ENCODE data around the gene SLC25A11. TPM values are rescaled to one million over a fixed set of nuclear protein-coding genes. Genes with fewer than 3 reads are reported as not detected.

SLC25A11 gene
- total and polyA plus RNA-seq, 8 donors, result 25.2 to 73.5 (median 42.1) TPM

DNA sequence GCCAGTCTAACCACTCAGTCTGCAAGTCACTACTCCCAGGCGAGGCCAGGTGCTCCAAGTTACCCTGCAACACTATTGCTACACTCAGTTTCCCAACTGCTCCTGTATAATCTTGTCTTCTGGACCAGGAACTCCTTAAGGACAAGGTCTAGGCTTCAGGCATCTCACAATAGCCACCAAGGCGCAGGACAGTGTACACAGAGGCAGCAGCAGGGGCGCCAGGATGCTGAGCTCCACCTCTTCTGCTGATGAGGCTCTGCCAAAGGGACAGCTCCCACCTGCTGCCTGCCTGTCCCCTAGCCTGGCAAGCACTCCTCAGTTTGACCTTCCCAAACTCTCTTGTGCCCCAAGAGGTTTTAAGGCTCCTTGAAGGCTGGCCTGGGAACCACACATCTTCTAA, 3.4 kb downstream of the SLC25A11 start:
- no peak overlapping the region for H3K27ac ChIP-seq
- TF ChIP-seq, protein P1, sequence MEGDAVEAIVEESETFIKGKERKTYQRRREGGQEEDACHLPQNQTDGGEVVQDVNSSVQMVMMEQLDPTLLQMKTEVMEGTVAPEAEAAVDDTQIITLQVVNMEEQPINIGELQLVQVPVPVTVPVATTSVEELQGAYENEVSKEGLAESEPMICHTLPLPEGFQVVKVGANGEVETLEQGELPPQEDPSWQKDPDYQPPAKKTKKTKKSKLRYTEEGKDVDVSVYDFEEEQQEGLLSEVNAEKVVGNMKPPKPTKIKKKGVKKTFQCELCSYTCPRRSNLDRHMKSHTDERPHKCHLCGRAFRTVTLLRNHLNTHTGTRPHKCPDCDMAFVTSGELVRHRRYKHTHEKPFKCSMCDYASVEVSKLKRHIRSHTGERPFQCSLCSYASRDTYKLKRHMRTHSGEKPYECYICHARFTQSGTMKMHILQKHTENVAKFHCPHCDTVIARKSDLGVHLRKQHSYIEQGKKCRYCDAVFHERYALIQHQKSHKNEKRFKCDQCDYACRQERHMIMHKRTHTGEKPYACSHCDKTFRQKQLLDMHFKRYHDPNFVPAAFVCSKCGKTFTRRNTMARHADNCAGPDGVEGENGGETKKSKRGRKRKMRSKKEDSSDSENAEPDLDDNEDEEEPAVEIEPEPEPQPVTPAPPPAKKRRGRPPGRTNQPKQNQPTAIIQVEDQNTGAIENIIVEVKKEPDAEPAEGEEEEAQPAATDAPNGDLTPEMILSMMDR (IDR thresholded peaks at IDR 0.05), result no peak
- TF ChIP-seq POLR2A (IDR thresholded peaks at IDR 0.05) (no peak), POLR2AphosphoS5 (IDR thresholded peaks at IDR 0.05) (no peak), EP300 (IDR thresholded peaks at IDR 0.05) (no peak)
- WGBS, 5 donors, result 86 to 98% (median 92%) methylated on average over 2 to 3 of the region's 3 CpGs
- H3K27me3 ChIP-seq, result no peaks in the 10 kb centered on the region
- no peak for DNase-seq
- H3K4me3 ChIP-seq, result no peak overlapping the region
- H3K9me3 ChIP-seq, result no peaks in the 10 kb centered on the region
- intact Hi-C loops (cut with DNase I; ENCODE audit: low total_unique reads), result no loop called here
- H3K4me1 ChIP-seq, result peaks cover 27 to 44% (median 40%) of the 10 kb centered on the region in 4 donors
- peaks cover 25 to 34% (median 27%) of the 10 kb centered on the region in 4 donors for H3K36me3 ChIP-seq

DNA sequence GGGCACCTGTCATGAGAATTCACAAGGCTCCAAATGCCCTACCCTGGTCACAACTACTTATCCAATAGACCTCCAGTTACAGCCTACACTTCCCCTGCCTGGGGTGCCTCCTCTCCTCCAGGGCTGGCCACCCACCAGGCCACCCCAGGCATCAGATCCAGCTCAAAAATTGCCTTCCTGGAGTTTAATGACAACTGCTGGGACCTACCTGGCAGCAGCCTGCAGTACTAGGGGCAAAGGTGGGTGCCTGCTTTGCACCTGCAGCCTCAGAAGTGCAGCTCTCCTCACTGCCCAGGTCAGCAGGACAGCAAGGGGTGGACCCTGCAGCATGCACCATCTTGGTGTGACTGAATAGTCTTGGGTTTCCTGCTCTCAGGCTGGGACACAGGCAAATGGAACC, 4.2 kb downstream of the SLC25A11 start:
- DNase-seq, result no peak
- Histone ChIP-seq H3K27me3 (no peaks in the 10 kb centered on the region), H3K4me1 (peaks cover 21 to 36% (median 32%) of the 10 kb centered on the region in 4 donors), H3K27ac (no peak overlapping the region), H3K9me3 (no peaks in the 10 kb centered on the region), H3K4me3 (no peak overlapping the region), H3K36me3 (peaks cover 25 to 41% (median 27%) of the 10 kb centered on the region in 4 donors)
- intact Hi-C loops (cut with DNase I; ENCODE audit: low total_unique reads), result no loop called here
- no peak for TF ChIP-seq EP300 (IDR thresholded peaks at IDR 0.05)
- no peak for TF ChIP-seq POLR2AphosphoS5 (IDR thresholded peaks at IDR 0.05)
- TF ChIP-seq, protein P1 (IDR thresholded peaks at IDR 0.05), result no peak
- no peak for TF ChIP-seq POLR2A (IDR thresholded peaks at IDR 0.05)

DNA sequence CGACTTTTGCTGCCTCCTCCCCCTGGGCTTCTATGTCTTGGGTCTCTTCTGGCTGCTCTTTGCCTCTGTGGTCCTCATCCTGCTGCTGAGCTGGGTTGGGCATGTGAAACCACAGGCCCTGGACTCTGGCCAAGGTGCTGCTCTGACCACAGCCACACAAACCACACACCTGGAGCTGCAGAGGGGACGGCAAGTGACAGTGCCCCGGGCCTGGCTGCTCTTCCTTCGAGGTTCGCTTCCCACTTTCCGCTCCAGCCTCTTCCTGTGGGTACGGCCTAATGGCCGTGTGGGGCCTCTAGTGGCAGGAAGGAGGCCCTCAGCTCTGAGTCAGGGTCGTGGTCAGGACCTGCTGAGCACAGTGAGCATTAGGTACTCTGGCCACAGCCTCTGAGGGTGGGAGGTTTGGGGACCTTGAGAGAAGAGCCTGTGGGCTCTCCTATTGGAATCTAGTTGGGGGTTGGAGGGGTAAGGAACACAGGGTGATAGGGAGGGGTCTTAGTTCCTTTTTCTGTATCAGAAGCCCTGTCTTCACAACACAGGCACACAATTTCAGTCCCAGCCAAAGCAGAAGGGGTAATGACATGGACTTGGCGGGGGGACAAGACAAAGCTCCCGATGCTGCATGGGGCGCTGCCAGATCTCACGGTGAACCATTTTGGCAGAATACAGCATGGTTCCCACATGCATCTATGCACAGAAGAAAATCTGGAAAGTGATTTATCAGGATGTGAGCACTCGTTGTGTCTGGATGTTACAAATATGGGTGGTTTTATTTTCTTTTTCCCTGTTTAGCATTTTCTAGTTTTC, 5.5 kb downstream of the SLC25A11 start:
- peak overlapping the region in 2 of 5 donors; percentile 19 to 32 for H3K27ac ChIP-seq
- WGBS, 5 donors, result 22 to 28% (median 26%) methylated on average over 10 to 14 of the region's 14 CpGs
- intact Hi-C loops (cut with DNase I; ENCODE audit: low total_unique reads), result no loop called here
- peak; percentile 64 to 69 for DNase-seq
- H3K27me3 ChIP-seq, result no peaks in the 10 kb centered on the region
- TF ChIP-seq EP300 (IDR thresholded peaks at IDR 0.05) (no peak), POLR2A (IDR thresholded peaks at IDR 0.05) (no peak), POLR2AphosphoS5 (IDR thresholded peaks at IDR 0.05) (peak in 1 of 3 donors; percentile 20)
- TF ChIP-seq, protein P1 (IDR thresholded peaks at IDR 0.05), result no peak
- peaks cover 25 to 41% (median 27%) of the 10 kb centered on the region in 4 donors for H3K36me3 ChIP-seq
- H3K4me1 ChIP-seq, result peaks cover 21 to 35% (median 29%) of the 10 kb centered on the region in 4 donors
- H3K4me3 ChIP-seq, result no peak overlapping the region
- H3K9me3 ChIP-seq, result no peaks in the 10 kb centered on the region

DNA sequence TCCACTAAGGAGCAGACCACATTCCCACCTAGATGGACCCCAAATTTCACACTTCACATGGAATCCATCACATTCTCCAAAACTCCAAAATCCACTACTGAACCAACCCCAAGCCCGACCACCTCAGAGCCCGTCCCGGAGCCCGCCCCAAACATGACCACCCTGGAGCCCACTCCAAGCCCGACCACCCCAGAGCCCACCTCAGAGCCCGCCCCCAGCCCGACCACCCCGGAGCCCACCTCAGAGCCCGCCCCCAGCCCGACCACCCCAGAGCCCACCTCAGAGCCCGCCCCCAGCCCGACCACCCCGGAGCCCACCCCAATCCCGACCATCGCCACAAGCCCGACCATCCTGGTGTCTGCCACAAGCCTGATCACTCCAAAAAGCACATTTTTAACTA, 6.2 kb downstream of the SLC25A11 start:
- Histone ChIP-seq H3K4me3 (no peak overlapping the region), H3K27ac (peak overlapping the region in 1 of 5 donors; percentile 19), H3K4me1 (peaks cover 14 to 27% (median 22%) of the 10 kb centered on the region in 4 donors), H3K27me3 (no peaks in the 10 kb centered on the region), H3K36me3 (peaks cover 25 to 41% (median 27%) of the 10 kb centered on the region in 4 donors), H3K9me3 (no peaks in the 10 kb centered on the region)
- TF ChIP-seq POLR2A (IDR thresholded peaks at IDR 0.05) (no peak), POLR2AphosphoS5 (IDR thresholded peaks at IDR 0.05) (no peak)
- 75 to 92% (median 77%) methylated on average over 4 to 16 of the region's 16 CpGs for WGBS, 5 donors
- intact Hi-C loops (cut with DNase I; ENCODE audit: low total_unique reads), result no loop called here
- no peak for DNase-seq

- Histone ChIP-seq H3K4me3 (no peak overlapping the region), H3K9me3 (no peaks in the 10 kb centered on the region), H3K36me3 (peaks cover 19 to 32% (median 21%) of the 10 kb centered on the region in 4 donors), H3K27ac (no peak overlapping the region), H3K4me1 (peaks cover 5 to 19% (median 13%) of the 10 kb centered on the region in 4 donors), H3K27me3 (no peaks in the 10 kb centered on the region)
- 91 to 96% (median 91%) methylated on average over 8 to 12 of the region's 12 CpGs for WGBS, 5 donors
- no peak for DNase-seq
- intact Hi-C loops (cut with DNase I; ENCODE audit: low total_unique reads), result no loop called here
- TF ChIP-seq EP300 (IDR thresholded peaks at IDR 0.05), result no peak
- TF ChIP-seq, protein P1 (IDR thresholded peaks at IDR 0.05), result no peak
These were observed 7.1 kb downstream of the SLC25A11 start for GRCh38 chr17:4932756-4933155.

Measured in stomach (tissue), 9 donors.